Endothelial cell of umbilical vein (primary cell): ENCODE data around the gene SWI5. TPM values are rescaled to one million over a fixed set of nuclear protein-coding genes. Genes with fewer than 3 reads are reported as not detected.

ENCODE experiments used
- BruUV-seq: library from RNA; stranded (reverse); fragments of 400-500 nt; replicated peaks from 2 replicates; lab custom pipeline; 2021; lab: Mats Ljungman, UMichigan
- CTCF ChIA-PET: fragments of 300-600, 350-600 bp; sonication (Branson Sonifier 250); formaldehyde crosslinking; loops from one replicate; lab custom pipeline; 2021; ENCODE audit warnings: antibody characterized with exemption, inconsistent platforms; lab: Charles Lee
- POLR2A ChIA-PET: fragments of 300-600, 350-600 bp; sonication (Branson Sonifier 250); formaldehyde crosslinking; loops from one replicate; lab custom pipeline; 2021; ENCODE audit warnings: antibody characterized with exemption, inconsistent platforms; lab: Charles Lee
- DNase-seq: peaks from one replicate; pipeline ENCODE4 v3.0.0-alpha.2; 2011; ENCODE audit warnings: low read depth, low spot score
- FAIRE-seq: peaks from 2 replicates; lab custom pipeline; 2011; peaks lifted over from hg19 to GRCh38; lab: Jason Lieb, UNC
- H2AFZ ChIP-seq: 2 replicates; pipeline ENCODE4 v1.6.0; 2012; ENCODE audit warnings: low read depth, low read length, control low read depth, inconsistent platforms
- H3K27ac ChIP-seq: 2 replicates; pipeline ENCODE4 v1.5.1; 2011; ENCODE audit warnings: low read depth, mild to moderate bottlenecking, control low read depth, low read length, moderate library complexity; ENCODE audit not compliant: insufficient read depth
- H3K27me3 ChIP-seq, 2 experiments: 2 replicates each; pipeline versions ENCODE4 v1.6.0 to v1.6.1; 2011; ENCODE audit warnings: low read length in 2 of 2, mixed read lengths in 1 of 2; ENCODE audit not compliant: control insufficient read depth in 2 of 2, insufficient read depth in 2 of 2
- H3K36me3 ChIP-seq, 2 experiments: 2 replicates in 1 of 2; 3 replicates in 1 of 2; pipeline ENCODE4 v1.5.1; 2011; ENCODE audit warnings: low read length in 2 of 2, mild to moderate bottlenecking in 1 of 2, moderate library complexity in 1 of 2; ENCODE audit not compliant: control insufficient read depth in 2 of 2, insufficient read depth in 2 of 2; ENCODE audit errors: extremely low read depth in 1 of 2
- H3K4me1 ChIP-seq: 3 replicates; pipeline ENCODE4 v1.5.1; 2011; ENCODE audit warnings: mild to moderate bottlenecking, low read length; ENCODE audit not compliant: control insufficient read depth, insufficient read depth; ENCODE audit errors: extremely low read depth
- H3K4me2 ChIP-seq: 2 replicates; pipeline ENCODE4 v1.6.1; 2011; ENCODE audit warnings: low read length, control low read depth, mixed read lengths; ENCODE audit not compliant: insufficient read depth
- H3K4me3 ChIP-seq, 3 experiments: fragments of 200-600 bp in 1 of 3; sonication (generic), shearing (Covaris generic) in 1 of 3; replicated peaks in 1 of 3; 2 replicates each; pipeline ENCODE4 v1.5.1; 2011 to 2016; ENCODE audit warnings: control low read depth in 3 of 3, low read length in 3 of 3, mild to moderate bottlenecking in 2 of 3, inconsistent platforms in 1 of 3, low read depth in 1 of 3, moderate library complexity in 1 of 3; ENCODE audit not compliant: insufficient read depth in 1 of 3
- H3K79me2 ChIP-seq: 2 replicates; pipeline ENCODE4 v1.6.0; 2012; ENCODE audit warnings: low read length, inconsistent platforms; ENCODE audit not compliant: control insufficient read depth, insufficient read depth
- H3K9ac ChIP-seq: replicated peaks from 2 replicates; pipeline ENCODE3; 2011; ENCODE audit warnings: low read length, control low read depth; ENCODE audit not compliant: insufficient read depth; ENCODE audit errors: extremely low read depth
- H3K9me1 ChIP-seq: replicated peaks from 3 replicates; pipeline ENCODE4 v1.6.0; 2011; ENCODE audit warnings: mild to moderate bottlenecking, low read length; ENCODE audit not compliant: control insufficient read depth, insufficient read depth; ENCODE audit errors: extremely low read depth
- H3K9me3 ChIP-seq: replicated peaks from 2 replicates; pipeline ENCODE4 v1.5.1; 2012; ENCODE audit warnings: low read length, inconsistent platforms; ENCODE audit not compliant: control insufficient read depth, insufficient read depth
- H4K20me1 ChIP-seq: replicated peaks from 2 replicates; pipeline ENCODE3; 2011; ENCODE audit warnings: mild to moderate bottlenecking, low read length; ENCODE audit not compliant: control insufficient read depth, insufficient read depth; ENCODE audit errors: extremely low read depth
- CTCF ChIP-seq, 2 donors: IDR thresholded peaks; 1 replicate in 1 of 2; 2 replicates in 1 of 2; pipeline ENCODE4 v1.5.1; 2011; ENCODE audit warnings: low read length in 2 of 2, mild to moderate bottlenecking in 2 of 2, moderate library complexity in 2 of 2, control low read depth in 1 of 2, inconsistent platforms in 1 of 2, low read depth in 1 of 2; ENCODE audit not compliant: insufficient read depth in 1 of 2; ENCODE audit errors: extremely low read depth in 1 of 2
- EZH2 ChIP-seq: IDR thresholded peaks from 2 replicates; pipeline ENCODE4 v1.6.1; 2012; ENCODE audit warnings: borderline replicate concordance, low read depth, mild to moderate bottlenecking, moderate library complexity, low read length, inconsistent platforms; ENCODE audit not compliant: severe bottlenecking
- FOS ChIP-seq: IDR thresholded peaks from 2 replicates; pipeline ENCODE4 v1.6.1; 2011; ENCODE audit warnings: mild to moderate bottlenecking, low read length, moderate library complexity, borderline replicate concordance; ENCODE audit not compliant: insufficient read depth
- GATA2 ChIP-seq: IDR thresholded peaks from 2 replicates; pipeline ENCODE4 v1.7.0; 2011; ENCODE audit warnings: low read depth, mild to moderate bottlenecking, moderate library complexity, mixed read lengths, low read length; ENCODE audit not compliant: insufficient read length, insufficient read depth
- JUN ChIP-seq: IDR thresholded peaks from 2 replicates; pipeline ENCODE4 v1.6.1; 2011; ENCODE audit warnings: borderline replicate concordance, low read depth; ENCODE audit not compliant: insufficient read length, insufficient read depth
- MAX ChIP-seq: IDR thresholded peaks from 2 replicates; pipeline ENCODE4 v1.6.1; 2011; ENCODE audit not compliant: insufficient read depth, insufficient read length
- MYC ChIP-seq: IDR thresholded peaks from one replicate; pipeline ENCODE4 v1.6.1; 2011; ENCODE audit warnings: mild to moderate bottlenecking, low read depth, low read length
- POLR2A ChIP-seq: IDR thresholded peaks from 2 replicates; pipeline ENCODE4 v1.6.1; 2012; ENCODE audit warnings: low read depth, mild to moderate bottlenecking, control low read depth, low read length
- POLR2AphosphoS5 ChIP-seq: IDR thresholded peaks from 2 replicates; pipeline ENCODE4 v1.6.1; 2012; ENCODE audit warnings: low read depth, mild to moderate bottlenecking, control low read depth, low read length, moderate library complexity; ENCODE audit not compliant: insufficient read depth
- dilution Hi-C: fragments of 300-500 bp; cut with MboI; formaldehyde crosslinking; loops from one replicate; pipeline ENCODE4 v1.15.0; 2019; ENCODE audit warnings: low sequenced_read_pairs; ENCODE audit not compliant: extremely low pct_ligation_motif_present
- intact Hi-C: fragments of 100-400 bp; cut with micrococcal nuclease; formaldehyde crosslinking; loops from one replicate; pipeline ENCODE4 v1.10.0; 2022
- polyA plus RNA-seq, 4 experiments: library from polyadenylated mRNA; depleted of rRNA in 3 of 4; stranded (reverse) in 3 of 4; unstranded in 1 of 4; fragments of >200 nt; gene quantifications; 2 replicates each; pipeline versions ENCODE4 v1.2.1 to v1.2.3, GENCODE V29; 2011 to 2012; ENCODE audit warnings: missing spikeins in 1 of 4
- total RNA-seq: library from RNA; stranded (reverse); gene quantifications from 2 replicates; pipeline ENCODE4 v1.2.3, GENCODE V29; 2021

Gene SWI5
- total and polyA plus RNA-seq, 2 donors (not counting 3 experiments of a cell fraction or from before 2014, with no cell fraction given): 21.2 to 58.0 TPM

GRCh38 chr9:128292009-128292408 is 15.9 kb downstream of the SWI5 start:
- CTCF ChIA-PET: interaction anchor here (0.9 to 2.5 kb wide), 5 partner anchors 10 to 49 kb away, joined by 3 to 16 read pairs (median 5); no protein-coding TSS in a partner anchor
- BruUV-seq: no TSS peak

More at GRCh38 chr9:128292009-128292408, 15.9 kb downstream of the SWI5 start:
- Histone ChIP-seq H3K9ac (no peak overlapping the region), H3K36me3 (peaks cover 3 to 6% of the 10 kb centered on the region in 2 experiments), H3K9me3 (no peaks in the 10 kb centered on the region), H3K79me2 (no peaks in the 10 kb centered on the region), H3K9me1 (no peaks in the 10 kb centered on the region), H2AFZ (no peak overlapping the region), H4K20me1 (no peaks in the 10 kb centered on the region), H3K4me2 (no peak overlapping the region), H3K4me1 (peaks cover 6% of the 10 kb centered on the region), H3K4me3 (no peak overlapping the region), H3K27me3 (no peaks in the 10 kb centered on the region), H3K27ac (no peak overlapping the region)
- POLR2A ChIA-PET: no interaction called here
- dilution Hi-C loops: no loop called here
- intact Hi-C loops: loop anchor here (10.0 kb wide), 1 partner anchor 263 kb away; the partner anchor contains the start of gene SPTAN1
- TF ChIP-seq POLR2AphosphoS5 (no peak), GATA2 (no peak), POLR2A (no peak), MYC (no peak), EZH2 (no peak), FOS (no peak), CTCF (IDR thresholded peaks at IDR 0.05; ENCODE audit: extremely low read depth in 1 of 2, insufficient read depth in 1 of 2, low read depth in 1 of 2, low read length in 2 of 2) (no peak), MAX (no peak), JUN (no peak)
- FAIRE-seq (no peak), DNase-seq (no peak)
